ENCODE measurements around the gene MTMR11.
"Not testable (repeated sequence)": the region's sequence is repeated elsewhere in the genome, so short reads cannot be mapped to it uniquely, and the experiment has no call there.

Gene MTMR11

GRCh38 chr1:149936170-149936991 is at the start of gene MTMR11:
MTMR11 (minus strand) TSS chr1:149936879; CDS start chr1:149936647, 232 bp downstream.
- peak; percentile 76 for DNase-seq

- DNase-seq = no peak
Observed at GRCh38 chr1:149979972-149980540, 43.4 kb upstream of the MTMR11 start.

GRCh38 chr1:149979245-149979971 is 42.7 kb upstream of the MTMR11 start:
- no peak for DNase-seq

DNA sequence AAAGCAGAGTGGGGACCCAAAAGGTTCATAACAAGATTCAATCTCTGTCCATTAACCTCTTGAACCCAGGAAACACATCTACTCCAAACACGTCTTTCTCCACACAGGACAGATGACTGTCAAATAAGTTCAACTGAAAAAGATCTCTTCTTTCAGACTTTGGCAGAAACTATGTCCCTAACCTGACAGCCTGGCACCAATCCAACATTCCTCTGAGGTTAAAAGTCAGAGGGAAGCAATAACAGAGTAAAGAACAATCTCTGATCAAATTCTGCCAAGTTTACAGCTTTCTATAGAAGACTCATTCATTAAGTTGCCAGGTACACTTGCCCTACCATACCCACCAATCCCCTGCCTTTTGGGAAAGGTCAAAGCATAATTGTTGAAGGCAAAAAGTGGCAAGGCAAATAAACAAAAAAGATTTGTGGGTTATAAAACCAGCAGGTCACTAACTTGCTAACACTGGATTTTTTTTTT is 41.9 kb upstream of the MTMR11 start:
- DNase-seq = no peak

DNA sequence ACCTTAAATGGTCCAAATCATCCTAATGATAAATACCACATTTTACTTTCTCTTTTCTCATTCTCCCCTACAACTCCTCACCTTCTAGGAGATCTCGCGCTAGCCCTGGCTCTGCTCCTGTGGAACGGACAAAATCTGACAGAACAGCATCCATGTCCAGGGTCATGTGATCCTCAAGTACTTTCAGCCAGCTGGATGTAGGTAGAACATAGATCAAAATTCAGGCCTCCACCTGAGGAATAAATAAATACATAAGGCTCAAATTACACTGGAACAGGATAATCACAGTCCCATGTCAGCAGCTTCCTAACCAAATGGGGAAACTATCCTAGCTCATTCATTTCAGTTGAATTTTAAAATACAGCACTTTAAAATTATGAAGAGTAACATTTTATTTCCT is 40.7 kb upstream of the MTMR11 start:
- no peak for DNase-seq

DNA sequence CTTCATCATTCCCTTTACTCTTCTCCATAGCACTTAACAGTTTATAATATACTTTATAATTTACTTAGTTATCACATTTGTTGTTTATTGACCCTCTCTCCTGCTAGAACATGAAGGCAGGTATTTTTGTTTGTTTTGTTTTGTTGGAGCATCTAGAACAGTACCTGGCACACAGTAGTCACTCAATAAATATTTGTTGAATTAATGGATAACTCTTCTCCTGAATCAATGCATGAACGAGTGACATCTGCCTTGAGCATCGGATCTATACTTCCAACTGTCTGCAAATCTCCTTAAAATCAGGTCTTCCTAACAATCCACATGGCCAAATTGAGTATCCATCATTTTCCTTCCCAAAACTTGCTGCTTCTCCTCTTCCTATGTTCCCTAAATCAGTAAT is 35.9 kb upstream of the MTMR11 start:
- DNase-seq = no peak

GRCh38 chr1:149967646-149968045 is 31.0 kb upstream of the MTMR11 start:
- no peak for DNase-seq

- DNase-seq = no peak
Observed at GRCh38 chr1:149967041-149967440, 30.4 kb upstream of the MTMR11 start.

- DNase-seq = no peak
Observed at GRCh38 chr1:149966405-149966804, 29.7 kb upstream of the MTMR11 start.

DNA sequence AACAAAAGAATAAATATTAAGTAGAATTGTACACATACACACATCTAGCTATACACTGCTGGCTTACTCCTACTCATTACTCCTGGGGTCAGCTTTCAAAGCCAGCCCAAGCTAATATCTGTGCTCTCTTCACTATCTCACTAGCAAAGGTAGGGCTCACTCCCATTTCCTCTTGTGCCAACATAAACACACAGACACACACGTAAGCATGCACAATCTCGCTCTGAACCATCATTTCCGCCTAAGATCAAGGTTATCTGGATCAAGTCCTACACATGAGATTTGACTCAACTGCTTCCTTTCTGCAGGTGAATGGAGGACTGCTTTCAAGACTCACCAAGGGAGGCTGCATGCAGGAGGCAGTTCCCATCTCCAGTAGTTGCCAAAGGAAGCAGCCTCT is 28.8 kb upstream of the MTMR11 start:
- DNase-seq = no peak

- DNase-seq = no peak
Observed at GRCh38 chr1:149963358-149963757, 26.7 kb upstream of the MTMR11 start.

GRCh38 chr1:149962736-149963135 is 26.1 kb upstream of the MTMR11 start:
- no peak for DNase-seq

GRCh38 chr1:149962039-149962647 is 25.5 kb upstream of the MTMR11 start:
- DNase-seq = no peak

DNA sequence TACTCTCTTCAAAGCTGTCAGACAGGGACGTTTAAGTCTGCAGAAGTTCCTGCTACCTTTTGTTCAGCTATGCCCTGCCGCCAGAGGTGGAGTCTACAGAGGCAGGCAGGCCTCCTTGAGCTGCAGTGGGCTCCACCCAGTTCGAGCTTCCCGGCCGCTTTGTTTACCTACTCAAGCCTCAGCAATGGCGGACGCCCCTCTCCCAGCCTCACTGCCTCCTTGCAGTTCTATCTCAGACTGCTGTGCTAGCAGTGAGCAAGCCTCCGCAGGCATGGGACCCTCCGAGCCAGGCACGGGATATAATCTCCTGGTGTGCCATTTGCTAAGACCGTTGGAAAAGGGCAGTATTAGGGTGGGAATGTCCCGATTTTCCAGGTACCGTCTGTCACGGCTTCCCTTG is 20.9 kb upstream of the MTMR11 start:
- DNase-seq = not testable (repeated sequence)

- DNase-seq = no peak
Observed at GRCh38 chr1:149949911-149950310, 13.2 kb upstream of the MTMR11 start.

DNA sequence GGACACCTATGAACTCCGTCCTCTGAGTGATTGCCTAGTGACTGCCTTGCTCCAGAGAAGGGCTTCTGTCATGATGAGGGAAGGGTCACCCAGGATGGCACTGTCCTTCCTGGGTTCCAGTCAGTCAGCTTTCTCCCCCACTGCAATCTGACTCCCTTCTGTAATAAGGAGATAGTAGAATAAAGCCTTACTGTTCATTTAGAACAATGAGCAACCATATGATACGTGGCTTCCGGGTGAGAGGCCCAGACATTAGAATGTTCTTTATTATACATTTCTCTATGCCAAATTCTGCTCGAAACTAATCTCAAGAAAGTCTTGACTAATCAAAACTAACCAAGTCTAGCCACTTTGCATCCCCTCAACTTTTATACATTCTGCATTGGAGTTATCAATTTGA is 8.5 kb upstream of the MTMR11 start:
- no peak for DNase-seq

- no peak for DNase-seq
Observed at GRCh38 chr1:149942885-149943284, 6.2 kb upstream of the MTMR11 start.

DNA sequence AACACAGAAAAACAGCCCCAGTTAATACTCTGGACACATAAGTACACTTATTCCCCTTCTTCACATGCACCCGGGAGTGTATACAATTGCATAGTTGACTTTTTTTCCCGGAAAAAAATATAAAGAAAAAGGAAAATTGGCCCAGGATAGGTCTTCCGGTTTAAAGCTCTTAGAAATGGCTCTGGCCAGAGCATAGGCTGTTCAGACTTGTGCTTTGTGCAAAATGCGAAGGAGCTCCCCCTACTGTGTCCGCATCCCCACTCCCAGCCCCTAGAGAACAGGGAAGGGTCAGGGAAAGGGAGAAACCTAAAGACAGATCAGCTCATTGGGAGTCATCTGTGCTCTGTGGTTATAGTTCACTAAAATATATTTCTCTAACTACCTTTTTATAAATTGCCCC is 5.5 kb upstream of the MTMR11 start:
- DNase-seq = no peak

- DNase-seq = no peak
Observed at GRCh38 chr1:149940427-149940826, 3.7 kb upstream of the MTMR11 start.

GRCh38 chr1:149938668-149939003 is 2.0 kb upstream of the MTMR11 start:
- not testable (repeated sequence) for DNase-seq

DNA sequence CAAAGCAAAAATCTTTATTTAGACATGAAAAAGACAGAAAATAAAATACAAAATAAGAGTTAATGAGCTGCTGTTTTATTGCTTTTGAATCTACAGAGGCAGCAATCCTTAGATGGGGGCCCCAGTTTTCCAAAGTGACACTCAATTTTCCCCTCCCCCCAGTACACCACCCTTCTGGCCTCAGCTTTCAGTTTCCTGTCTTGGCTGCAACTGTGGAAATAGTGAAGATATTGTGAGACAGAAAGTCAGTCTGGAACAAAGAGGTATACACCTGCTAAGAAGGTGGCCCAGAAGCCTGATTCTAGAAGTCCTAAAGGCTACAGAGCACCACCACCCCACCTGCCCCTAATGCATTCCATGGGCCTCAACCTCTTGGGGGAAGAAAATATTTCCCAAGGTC is 1.1 kb upstream of the MTMR11 start:
- no peak for DNase-seq

DNA sequence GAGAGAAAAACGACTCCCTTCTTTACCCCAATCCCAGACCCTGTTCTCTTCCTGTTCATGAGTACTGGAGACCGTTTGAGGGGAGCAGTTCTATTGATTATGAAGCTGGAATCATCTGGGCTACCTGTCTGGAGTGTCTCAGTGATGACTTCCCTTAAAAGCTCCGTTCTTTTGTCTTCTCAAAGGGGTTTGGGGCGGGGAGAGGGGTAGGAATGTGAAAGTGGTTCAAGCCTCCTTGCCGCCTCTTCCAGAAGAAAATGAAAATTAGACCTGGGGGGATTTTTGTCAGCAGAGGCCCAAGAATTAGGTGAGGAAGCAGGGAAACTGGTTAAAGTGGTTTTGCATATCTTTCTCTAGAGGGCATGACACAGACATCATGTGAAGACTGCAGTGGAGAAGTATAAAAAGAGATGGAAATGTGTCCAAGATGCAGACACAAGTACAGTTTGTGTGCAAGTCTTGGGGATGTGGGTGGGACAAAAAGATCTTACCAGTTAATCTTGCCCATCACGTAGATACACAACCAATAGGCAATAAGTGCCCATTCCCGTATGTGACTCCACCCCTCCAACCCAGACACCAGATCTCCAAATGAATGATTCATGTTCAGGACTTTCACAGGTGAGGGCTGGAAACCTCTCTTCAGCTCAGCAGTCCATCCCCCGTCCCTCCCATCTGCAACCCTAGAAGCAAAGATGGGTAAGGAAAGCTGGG is 470 bp upstream of the MTMR11 start:
- no peak for DNase-seq

DNA sequence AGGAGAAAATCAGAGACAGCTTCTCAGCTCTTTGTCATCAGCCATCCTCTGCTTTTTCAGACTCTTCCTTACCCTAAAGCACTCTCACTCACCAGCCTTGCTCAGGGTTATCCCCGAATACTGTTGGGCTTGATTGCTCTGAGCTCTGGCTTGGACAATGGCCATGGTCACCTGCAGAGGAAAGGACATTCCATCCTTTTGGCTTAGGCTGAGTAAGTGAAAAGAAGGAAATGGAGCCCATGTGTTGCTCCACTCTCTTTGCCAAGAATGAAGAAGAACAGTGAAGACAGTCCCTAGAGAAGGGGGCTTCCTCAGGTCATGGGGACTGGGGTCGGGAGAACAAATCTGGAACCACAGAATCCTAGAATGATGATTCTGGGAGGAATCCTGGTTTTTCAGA is 2.3 kb downstream of the MTMR11 start:
- DNase-seq = no peak
